GM23338 (cell line): Measurements from ENCODE around the gene GHRHR. TPM values are rescaled to one million over a fixed set of nuclear protein-coding genes. Genes with fewer than 3 reads are reported as not detected.

Experiments
- ATAC-seq: fragments of 200-7000 bp; cut with Tn5 transposase; 3 replicates; pipeline ENCODE4 v1.9.1; 2020
- DNase-seq: peaks from one replicate; pipeline ENCODE4 v3.0.0-alpha.2; 2015; ENCODE audit warnings: low spot score
- H2AFZ ChIP-seq: fragments of 200-600 bp; sonication (generic); 2 replicates; pipeline ENCODE4 v1.8.0; 2016; ENCODE audit warnings: antibody characterized with exemption, mild to moderate bottlenecking, moderate library complexity
- H3F3A ChIP-seq: fragments of 200-600 bp; sonication (generic); replicated peaks from 2 replicates; pipeline ENCODE4 v1.8.0; 2017; ENCODE audit warnings: antibody characterized with exemption, mixed run types, low read depth
- H3K27ac ChIP-seq: fragments of 200-600 bp; sonication (generic); 2 replicates; pipeline ENCODE4 v1.6.1; 2016; ENCODE audit warnings: low read depth
- H3K27me3 ChIP-seq: fragments of 200-600 bp; sonication (generic); 2 replicates; pipeline ENCODE4 v1.8.0; 2016; ENCODE audit warnings: mild to moderate bottlenecking, mixed run types, moderate library complexity; ENCODE audit not compliant: insufficient read depth
- H3K36me3 ChIP-seq: fragments of 200-600 bp; sonication (generic); 2 replicates; pipeline ENCODE4 v1.8.0; 2016; ENCODE audit warnings: mild to moderate bottlenecking; ENCODE audit not compliant: insufficient read depth
- H3K4me1 ChIP-seq: fragments of 200-600 bp; sonication (generic); 2 replicates; pipeline ENCODE4 v1.8.0; 2016; ENCODE audit warnings: mild to moderate bottlenecking, moderate library complexity; ENCODE audit not compliant: insufficient read depth
- H3K4me2 ChIP-seq: fragments of 200-600 bp; sonication (generic); 2 replicates; pipeline ENCODE4 v1.7.1; 2017; ENCODE audit warnings: mixed run types
- H3K4me3 ChIP-seq: fragments of 200-600 bp; sonication (generic); 2 replicates; pipeline ENCODE4 v1.6.1; 2016; ENCODE audit warnings: mixed run types
- H3K79me2 ChIP-seq: fragments of 200-600 bp; sonication (generic); replicated peaks from 2 replicates; pipeline ENCODE4 v1.8.0; 2017; ENCODE audit warnings: mild to moderate bottlenecking; ENCODE audit not compliant: insufficient read depth
- H3K9me2 ChIP-seq: fragments of 200-600 bp; sonication (generic); 2 replicates; pipeline ENCODE4 v1.8.0; 2017; ENCODE audit not compliant: insufficient read depth
- H4K20me1 ChIP-seq: fragments of 200-600 bp; sonication (generic); replicated peaks from 2 replicates; pipeline ENCODE4 v1.8.0; 2017; ENCODE audit warnings: mild to moderate bottlenecking; ENCODE audit not compliant: insufficient read depth
- H3K27ac Mint-ChIP-seq: 2 replicates; pipeline ENCODE4 v1.8.0; 2020; ENCODE audit warnings: inconsistent platforms, mild to moderate bottlenecking, moderate library complexity, mixed read lengths
- H3K27me3 Mint-ChIP-seq: 3 replicates; pipeline ENCODE4 v1.8.0; 2022; ENCODE audit warnings: low read depth, mild to moderate bottlenecking, moderate library complexity, mixed read lengths, inconsistent platforms; ENCODE audit not compliant: insufficient read depth, poor library complexity
- H3K36me3 Mint-ChIP-seq: 3 replicates; pipeline ENCODE4 v1.8.0; 2021; ENCODE audit warnings: low read depth, mild to moderate bottlenecking, inconsistent platforms, moderate library complexity, mixed read lengths
- H3K4me1 Mint-ChIP-seq: 3 replicates; pipeline ENCODE4 v1.8.0; 2020; ENCODE audit warnings: mild to moderate bottlenecking, inconsistent platforms, mixed read lengths
- H3K4me3 Mint-ChIP-seq: 3 replicates; pipeline ENCODE4 v1.8.0; 2021; ENCODE audit warnings: moderate library complexity, mild to moderate bottlenecking, inconsistent platforms, mixed read lengths
- H3K9me3 Mint-ChIP-seq: 3 replicates; pipeline ENCODE4 v1.8.0; 2020; ENCODE audit warnings: moderate library complexity, mild to moderate bottlenecking, inconsistent platforms, mixed read lengths
- CREB1 ChIP-seq: fragments of 250-450 bp; sonication (Bioruptor Pico); IDR thresholded peaks from 2 replicates; pipeline ENCODE4 v1.5.0; 2020; ENCODE audit warnings: low read depth, mild to moderate bottlenecking, moderate library complexity
- EZH2 ChIP-seq: fragments of 200-600 bp; sonication (generic); IDR thresholded peaks from one replicate; pipeline ENCODE4 v1.8.0; 2017; ENCODE audit warnings: antibody characterized with exemption, mild to moderate bottlenecking, low read depth; ENCODE audit not compliant: unreplicated experiment
- EZH2phosphoT487 ChIP-seq: fragments of 200-600 bp; sonication (generic); IDR thresholded peaks from one replicate; pipeline ENCODE4 v1.8.1; 2018; ENCODE audit warnings: antibody characterized with exemption; ENCODE audit not compliant: unreplicated experiment
- JUNB ChIP-seq: IDR thresholded peaks from one replicate; pipeline ENCODE4 v1.6.1; 2016; ENCODE audit warnings: antibody characterized with exemption; ENCODE audit not compliant: unreplicated experiment
- NANOG ChIP-seq: IDR thresholded peaks from 2 replicates; pipeline ENCODE4 v1.6.1; 2016; ENCODE audit warnings: antibody characterized with exemption, borderline replicate concordance
- POLR2AphosphoS5 ChIP-seq: IDR thresholded peaks from 2 replicates; pipeline ENCODE4 v1.6.1; 2016; ENCODE audit warnings: antibody characterized with exemption, low read depth
- STAT1 ChIP-seq: IDR thresholded peaks from one replicate; pipeline ENCODE4 v1.6.1; 2016; ENCODE audit warnings: antibody characterized with exemption; ENCODE audit not compliant: unreplicated experiment
- ZNF114 ChIP-seq: fragments of 250-450 bp; sonication (Bioruptor Pico); IDR thresholded peaks from 2 replicates; pipeline ENCODE4 v1.5.0; 2020; ENCODE audit warnings: mild to moderate bottlenecking, moderate library complexity
- ZNF331 ChIP-seq: fragments of 250-450 bp; sonication (Bioruptor Pico); IDR thresholded peaks from 2 replicates; pipeline ENCODE4 v1.5.0; 2020; ENCODE audit warnings: low read depth, mild to moderate bottlenecking, moderate library complexity
- polyA plus RNA-seq: library from polyadenylated mRNA; unstranded; fragments of >200 nt; fragmentation: Nextera tagmentation; extraction: Ambion mirVana; gene quantifications from 2 replicates; pipeline ENCODE4 v1.2.1, GENCODE V29; 2016
- total RNA-seq: library from RNA; depleted of rRNA; stranded (reverse); fragments of >200 nt; shearing (Covaris generic); gene quantifications from 2 replicates; pipeline ENCODE4 v1.2.3, GENCODE V29; 2014
- TF ChIP-seq, protein P1 (sequence below), 2 experiments: fragments of 200-600 bp in 1 of 2; sonication (generic) in 1 of 2; conservative IDR thresholded peaks; 2 replicates each; pipeline versions ENCODE4 v1.5.1 to v1.6.1; 2016 to 2017; ENCODE audit warnings: antibody characterized with exemption in 2 of 2, low read depth in 2 of 2, mild to moderate bottlenecking in 2 of 2, moderate library complexity in 1 of 2
- TF ChIP-seq, protein P2 (sequence below): IDR thresholded peaks from 2 replicates; pipeline ENCODE4 v1.6.1; 2016; ENCODE audit warnings: antibody characterized with exemption
- TF ChIP-seq, protein P3 (sequence below): fragments of 250-450 bp; sonication (Bioruptor Pico); IDR thresholded peaks from 2 replicates; pipeline ENCODE4 v1.5.0; 2020; ENCODE audit warnings: mild to moderate bottlenecking, moderate library complexity
- TF ChIP-seq, protein P4 (sequence below): IDR thresholded peaks from one replicate; pipeline ENCODE4 v1.6.1; 2018; ENCODE audit warnings: antibody characterized with exemption; ENCODE audit not compliant: unreplicated experiment

The GHRHR gene
- total and polyA plus RNA-seq, 2 experiments from 2014 or later = 2.2 TPM; not detected in 1

DNA sequence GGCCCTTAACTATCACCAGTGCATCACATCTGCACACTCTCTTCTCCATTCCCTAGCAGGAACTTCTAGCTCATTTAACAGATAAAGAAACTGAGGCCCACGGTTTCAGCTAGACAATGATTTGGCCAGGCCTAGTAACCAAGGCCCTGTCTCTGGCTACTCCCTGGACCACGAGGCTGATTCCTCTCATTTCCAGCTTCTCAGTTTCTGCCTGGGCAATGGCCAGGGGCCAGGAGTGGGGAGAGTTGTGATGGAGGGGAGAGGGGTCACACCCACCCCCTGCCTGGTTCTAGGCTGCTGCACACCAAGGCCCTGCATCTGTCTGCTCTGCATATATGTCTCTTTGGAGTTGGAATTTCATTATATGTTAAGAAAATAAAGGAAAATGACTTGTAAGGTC lies 38.6 kb upstream of the GHRHR start:
- H3K9me2 ChIP-seq = peaks cover 6% of the 10 kb centered on the region; the same call in 1 of the 2 replicates
- H3K4me1 ChIP-seq = no peaks in the 10 kb centered on the region
- no peaks in the 10 kb centered on the region for H3K79me2 ChIP-seq
- no peak overlapping the region for H3K4me3 ChIP-seq
- no peaks in the 10 kb centered on the region for H3K36me3 ChIP-seq
- no peaks in the 10 kb centered on the region for H3K36me3 Mint-ChIP-seq
- TF ChIP-seq NANOG = no peak
- TF ChIP-seq, protein P1, sequence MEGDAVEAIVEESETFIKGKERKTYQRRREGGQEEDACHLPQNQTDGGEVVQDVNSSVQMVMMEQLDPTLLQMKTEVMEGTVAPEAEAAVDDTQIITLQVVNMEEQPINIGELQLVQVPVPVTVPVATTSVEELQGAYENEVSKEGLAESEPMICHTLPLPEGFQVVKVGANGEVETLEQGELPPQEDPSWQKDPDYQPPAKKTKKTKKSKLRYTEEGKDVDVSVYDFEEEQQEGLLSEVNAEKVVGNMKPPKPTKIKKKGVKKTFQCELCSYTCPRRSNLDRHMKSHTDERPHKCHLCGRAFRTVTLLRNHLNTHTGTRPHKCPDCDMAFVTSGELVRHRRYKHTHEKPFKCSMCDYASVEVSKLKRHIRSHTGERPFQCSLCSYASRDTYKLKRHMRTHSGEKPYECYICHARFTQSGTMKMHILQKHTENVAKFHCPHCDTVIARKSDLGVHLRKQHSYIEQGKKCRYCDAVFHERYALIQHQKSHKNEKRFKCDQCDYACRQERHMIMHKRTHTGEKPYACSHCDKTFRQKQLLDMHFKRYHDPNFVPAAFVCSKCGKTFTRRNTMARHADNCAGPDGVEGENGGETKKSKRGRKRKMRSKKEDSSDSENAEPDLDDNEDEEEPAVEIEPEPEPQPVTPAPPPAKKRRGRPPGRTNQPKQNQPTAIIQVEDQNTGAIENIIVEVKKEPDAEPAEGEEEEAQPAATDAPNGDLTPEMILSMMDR (conservative IDR thresholded peaks at IDR 0.05; ENCODE audit: low read depth in 2 of 2) = no peak
- no peak for TF ChIP-seq POLR2AphosphoS5
- TF ChIP-seq ZNF114 (CRISPR knock-in tag) = no peak
- TF ChIP-seq, protein P2, sequence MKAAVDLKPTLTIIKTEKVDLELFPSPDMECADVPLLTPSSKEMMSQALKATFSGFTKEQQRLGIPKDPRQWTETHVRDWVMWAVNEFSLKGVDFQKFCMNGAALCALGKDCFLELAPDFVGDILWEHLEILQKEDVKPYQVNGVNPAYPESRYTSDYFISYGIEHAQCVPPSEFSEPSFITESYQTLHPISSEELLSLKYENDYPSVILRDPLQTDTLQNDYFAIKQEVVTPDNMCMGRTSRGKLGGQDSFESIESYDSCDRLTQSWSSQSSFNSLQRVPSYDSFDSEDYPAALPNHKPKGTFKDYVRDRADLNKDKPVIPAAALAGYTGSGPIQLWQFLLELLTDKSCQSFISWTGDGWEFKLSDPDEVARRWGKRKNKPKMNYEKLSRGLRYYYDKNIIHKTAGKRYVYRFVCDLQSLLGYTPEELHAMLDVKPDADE = no peak
- no peak for TF ChIP-seq JUNB
- TF ChIP-seq EZH2 = no peak
- no peak for TF ChIP-seq EZH2phosphoT487
- TF ChIP-seq ZNF331 = no peak
- TF ChIP-seq, protein P3, sequence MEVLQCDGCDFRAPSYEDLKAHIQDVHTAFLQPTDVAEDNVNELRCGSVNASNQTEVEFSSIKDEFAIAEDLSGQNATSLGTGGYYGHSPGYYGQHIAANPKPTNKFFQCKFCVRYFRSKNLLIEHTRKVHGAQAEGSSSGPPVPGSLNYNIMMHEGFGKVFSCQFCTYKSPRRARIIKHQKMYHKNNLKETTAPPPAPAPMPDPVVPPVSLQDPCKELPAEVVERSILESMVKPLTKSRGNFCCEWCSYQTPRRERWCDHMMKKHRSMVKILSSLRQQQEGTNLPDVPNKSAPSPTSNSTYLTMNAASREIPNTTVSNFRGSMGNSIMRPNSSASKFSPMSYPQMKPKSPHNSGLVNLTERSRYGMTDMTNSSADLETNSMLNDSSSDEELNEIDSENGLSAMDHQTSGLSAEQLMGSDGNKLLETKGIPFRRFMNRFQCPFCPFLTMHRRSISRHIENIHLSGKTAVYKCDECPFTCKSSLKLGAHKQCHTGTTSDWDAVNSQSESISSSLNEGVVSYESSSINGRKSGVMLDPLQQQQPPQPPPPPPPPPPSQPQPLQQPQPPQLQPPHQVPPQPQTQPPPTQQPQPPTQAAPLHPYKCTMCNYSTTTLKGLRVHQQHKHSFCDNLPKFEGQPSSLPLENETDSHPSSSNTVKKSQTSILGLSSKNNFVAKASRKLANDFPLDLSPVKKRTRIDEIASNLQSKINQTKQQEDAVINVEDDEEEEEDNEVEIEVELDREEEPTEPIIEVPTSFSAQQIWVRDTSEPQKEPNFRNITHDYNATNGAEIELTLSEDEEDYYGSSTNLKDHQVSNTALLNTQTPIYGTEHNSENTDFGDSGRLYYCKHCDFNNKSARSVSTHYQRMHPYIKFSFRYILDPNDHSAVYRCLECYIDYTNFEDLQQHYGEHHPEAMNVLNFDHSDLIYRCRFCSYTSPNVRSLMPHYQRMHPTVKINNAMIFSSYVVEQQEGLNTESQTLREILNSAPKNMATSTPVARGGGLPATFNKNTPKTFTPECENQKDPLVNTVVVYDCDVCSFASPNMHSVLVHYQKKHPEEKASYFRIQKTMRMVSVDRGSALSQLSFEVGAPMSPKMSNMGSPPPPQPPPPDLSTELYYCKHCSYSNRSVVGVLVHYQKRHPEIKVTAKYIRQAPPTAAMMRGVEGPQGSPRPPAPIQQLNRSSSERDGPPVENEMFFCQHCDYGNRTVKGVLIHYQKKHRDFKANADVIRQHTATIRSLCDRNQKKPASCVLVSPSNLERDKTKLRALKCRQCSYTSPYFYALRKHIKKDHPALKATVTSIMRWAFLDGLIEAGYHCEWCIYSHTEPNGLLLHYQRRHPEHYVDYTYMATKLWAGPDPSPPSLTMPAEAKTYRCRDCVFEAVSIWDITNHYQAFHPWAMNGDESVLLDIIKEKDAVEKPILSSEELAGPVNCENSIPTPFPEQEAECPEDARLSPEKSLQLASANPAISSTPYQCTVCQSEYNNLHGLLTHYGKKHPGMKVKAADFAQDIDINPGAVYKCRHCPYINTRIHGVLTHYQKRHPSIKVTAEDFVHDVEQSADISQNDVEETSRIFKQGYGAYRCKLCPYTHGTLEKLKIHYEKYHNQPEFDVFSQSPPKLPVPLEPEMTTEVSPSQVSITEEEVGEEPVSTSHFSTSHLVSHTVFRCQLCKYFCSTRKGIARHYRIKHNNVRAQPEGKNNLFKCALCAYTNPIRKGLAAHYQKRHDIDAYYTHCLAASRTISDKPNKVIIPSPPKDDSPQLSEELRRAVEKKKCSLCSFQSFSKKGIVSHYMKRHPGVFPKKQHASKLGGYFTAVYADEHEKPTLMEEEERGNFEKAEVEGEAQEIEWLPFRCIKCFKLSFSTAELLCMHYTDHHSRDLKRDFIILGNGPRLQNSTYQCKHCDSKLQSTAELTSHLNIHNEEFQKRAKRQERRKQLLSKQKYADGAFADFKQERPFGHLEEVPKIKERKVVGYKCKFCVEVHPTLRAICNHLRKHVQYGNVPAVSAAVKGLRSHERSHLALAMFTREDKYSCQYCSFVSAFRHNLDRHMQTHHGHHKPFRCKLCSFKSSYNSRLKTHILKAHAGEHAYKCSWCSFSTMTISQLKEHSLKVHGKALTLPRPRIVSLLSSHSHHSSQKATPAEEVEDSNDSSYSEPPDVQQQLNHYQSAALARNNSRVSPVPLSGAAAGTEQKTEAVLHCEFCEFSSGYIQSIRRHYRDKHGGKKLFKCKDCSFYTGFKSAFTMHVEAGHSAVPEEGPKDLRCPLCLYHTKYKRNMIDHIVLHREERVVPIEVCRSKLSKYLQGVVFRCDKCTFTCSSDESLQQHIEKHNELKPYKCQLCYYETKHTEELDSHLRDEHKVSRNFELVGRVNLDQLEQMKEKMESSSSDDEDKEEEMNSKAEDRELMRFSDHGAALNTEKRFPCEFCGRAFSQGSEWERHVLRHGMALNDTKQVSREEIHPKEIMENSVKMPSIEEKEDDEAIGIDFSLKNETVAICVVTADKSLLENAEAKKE (CRISPR knock-in tag) = no peak
- no peak for TF ChIP-seq STAT1
- TF ChIP-seq, protein P4, sequence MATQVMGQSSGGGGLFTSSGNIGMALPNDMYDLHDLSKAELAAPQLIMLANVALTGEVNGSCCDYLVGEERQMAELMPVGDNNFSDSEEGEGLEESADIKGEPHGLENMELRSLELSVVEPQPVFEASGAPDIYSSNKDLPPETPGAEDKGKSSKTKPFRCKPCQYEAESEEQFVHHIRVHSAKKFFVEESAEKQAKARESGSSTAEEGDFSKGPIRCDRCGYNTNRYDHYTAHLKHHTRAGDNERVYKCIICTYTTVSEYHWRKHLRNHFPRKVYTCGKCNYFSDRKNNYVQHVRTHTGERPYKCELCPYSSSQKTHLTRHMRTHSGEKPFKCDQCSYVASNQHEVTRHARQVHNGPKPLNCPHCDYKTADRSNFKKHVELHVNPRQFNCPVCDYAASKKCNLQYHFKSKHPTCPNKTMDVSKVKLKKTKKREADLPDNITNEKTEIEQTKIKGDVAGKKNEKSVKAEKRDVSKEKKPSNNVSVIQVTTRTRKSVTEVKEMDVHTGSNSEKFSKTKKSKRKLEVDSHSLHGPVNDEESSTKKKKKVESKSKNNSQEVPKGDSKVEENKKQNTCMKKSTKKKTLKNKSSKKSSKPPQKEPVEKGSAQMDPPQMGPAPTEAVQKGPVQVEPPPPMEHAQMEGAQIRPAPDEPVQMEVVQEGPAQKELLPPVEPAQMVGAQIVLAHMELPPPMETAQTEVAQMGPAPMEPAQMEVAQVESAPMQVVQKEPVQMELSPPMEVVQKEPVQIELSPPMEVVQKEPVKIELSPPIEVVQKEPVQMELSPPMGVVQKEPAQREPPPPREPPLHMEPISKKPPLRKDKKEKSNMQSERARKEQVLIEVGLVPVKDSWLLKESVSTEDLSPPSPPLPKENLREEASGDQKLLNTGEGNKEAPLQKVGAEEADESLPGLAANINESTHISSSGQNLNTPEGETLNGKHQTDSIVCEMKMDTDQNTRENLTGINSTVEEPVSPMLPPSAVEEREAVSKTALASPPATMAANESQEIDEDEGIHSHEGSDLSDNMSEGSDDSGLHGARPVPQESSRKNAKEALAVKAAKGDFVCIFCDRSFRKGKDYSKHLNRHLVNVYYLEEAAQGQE = no peak
- TF ChIP-seq CREB1 = no peak
- no peaks in the 10 kb centered on the region for H3K9me3 Mint-ChIP-seq
- H3K4me2 ChIP-seq = no peak overlapping the region
- no peak overlapping the region for H2AFZ ChIP-seq
- no peaks in the 10 kb centered on the region for H3K4me1 Mint-ChIP-seq
- peaks cover 9% of the 10 kb centered on the region for H3K27me3 Mint-ChIP-seq
- no peaks in the 10 kb centered on the region for H4K20me1 ChIP-seq
- H3K27me3 ChIP-seq = no peaks in the 10 kb centered on the region
- H3K27ac Mint-ChIP-seq = no peak overlapping the region
- no peaks in the 10 kb centered on the region for H3F3A ChIP-seq
- DNase-seq (no peak), ATAC-seq (no peak)
- H3K27ac ChIP-seq = no peak overlapping the region
- H3K4me3 Mint-ChIP-seq = no peak overlapping the region
